SK-N-SH treated with all-trans-retinoic acid at 6 μM for 48 hours (cell line): ENCODE data around the gene RAB8B.

Experiments used
- ARNTL ChIP-seq: fragments of 450-650 bp; formaldehyde crosslinking; IDR thresholded peaks from 2 replicates; pipeline ENCODE4 v1.5.0; 2020; ENCODE audit warnings: low read depth, mild to moderate bottlenecking, moderate library complexity, borderline replicate concordance
- BACH2 ChIP-seq: fragments of 250-450 bp; sonication (Bioruptor Pico); IDR thresholded peaks from 2 replicates; pipeline ENCODE4 v1.9.0; 2021; ENCODE audit warnings: mild to moderate bottlenecking, borderline replicate concordance
- CREB5 ChIP-seq: fragments of 250-450 bp; sonication (Bioruptor Pico); IDR thresholded peaks from 2 replicates; pipeline ENCODE4 v1.5.1; 2020; ENCODE audit warnings: low read depth, mild to moderate bottlenecking, moderate library complexity
- PATZ1 ChIP-seq: fragments of 250-450 bp; sonication (Bioruptor Pico); IDR thresholded peaks from 2 replicates; pipeline ENCODE4 v1.8.0; 2020; ENCODE audit warnings: mild to moderate bottlenecking, moderate library complexity, borderline replicate concordance
- TCF4 ChIP-seq: fragments of 250-450 bp; sonication (Bioruptor Pico); IDR thresholded peaks from 2 replicates; pipeline ENCODE4 v1.8.0; 2021; ENCODE audit warnings: mild to moderate bottlenecking, moderate library complexity, borderline replicate concordance
- TOX ChIP-seq: fragments of 250-450 bp; sonication (Bioruptor Pico); IDR thresholded peaks from 2 replicates; pipeline ENCODE4 v1.8.0; 2021; ENCODE audit warnings: mild to moderate bottlenecking, moderate library complexity, borderline replicate concordance
- TSHZ2 ChIP-seq: fragments of 250-450 bp; sonication (Bioruptor Pico); IDR thresholded peaks from 2 replicates; pipeline ENCODE4 v1.5.0; 2020; ENCODE audit warnings: mild to moderate bottlenecking, moderate library complexity
- ZFP3 ChIP-seq: fragments of 250-450 bp; sonication (Bioruptor Pico); IDR thresholded peaks from 2 replicates; pipeline ENCODE4 v1.5.0; 2020; ENCODE audit warnings: mild to moderate bottlenecking, moderate library complexity
- ZFP30 ChIP-seq: fragments of 450-650 bp; formaldehyde crosslinking; IDR thresholded peaks from 2 replicates; pipeline ENCODE4 v1.5.0; 2022; ENCODE audit warnings: mild to moderate bottlenecking, moderate library complexity
- ZNF565 ChIP-seq: fragments of 450-650 bp; formaldehyde crosslinking; conservative IDR thresholded peaks from 2 replicates; pipeline ENCODE4 v1.5.0; 2020; ENCODE audit warnings: low read depth, mild to moderate bottlenecking, moderate library complexity

- TF ChIP-seq TOX (CRISPR knock-in tag): no peak
- no peak for TF ChIP-seq ZFP3 (CRISPR knock-in tag)
- TF ChIP-seq BACH2 (CRISPR knock-in tag): no peak
- TF ChIP-seq PATZ1 (CRISPR knock-in tag): no peak
- TF ChIP-seq TCF4 (CRISPR knock-in tag): no peak
- TF ChIP-seq ZNF565 (CRISPR knock-in tag): no peak
- no peak for TF ChIP-seq ARNTL (CRISPR knock-in tag)
- TF ChIP-seq CREB5: no peak
- no peak for TF ChIP-seq TSHZ2 (CRISPR knock-in tag)
- no peak for TF ChIP-seq ZFP30
These were observed 33.2 kb upstream of the RAB8B start for GRCh38 chr15:63156086-63156710.
